Neuronal stem cell (in vitro differentiated cells): ENCODE results near the gene CEP170B.

Experiments
- DNase-seq: peaks from one replicate; pipeline ENCODE4 v3.0.0-alpha.2; 2013; ENCODE audit warnings: low spot score
- H2AFZ ChIP-seq: one replicate; pipeline ENCODE4 v1.6.1; 2013; ENCODE audit warnings: mild to moderate bottlenecking, low read length, inconsistent platforms
- H2AK5ac ChIP-seq: 2 replicates; pipeline ENCODE4 v1.6.1; 2013; ENCODE audit warnings: low read depth, mild to moderate bottlenecking, inconsistent platforms, low read length, moderate library complexity, mixed read lengths
- H2BK120ac ChIP-seq: 2 replicates; pipeline ENCODE4 v1.6.1; 2013; ENCODE audit warnings: low read depth, mild to moderate bottlenecking, inconsistent platforms, low read length, moderate library complexity, mixed read lengths
- H2BK12ac ChIP-seq: one replicate; pipeline ENCODE4 v1.6.1; 2013; ENCODE audit warnings: low read length, inconsistent platforms
- H2BK15ac ChIP-seq: 2 replicates; pipeline ENCODE4 v1.6.1; 2013; ENCODE audit warnings: mild to moderate bottlenecking, low read length, inconsistent platforms, mixed read lengths
- H2BK5ac ChIP-seq: one replicate; pipeline ENCODE4 v1.6.1; 2013; ENCODE audit warnings: inconsistent platforms, mild to moderate bottlenecking, low read length, moderate library complexity
- H3K14ac ChIP-seq: one replicate; pipeline ENCODE4 v1.6.1; 2013; ENCODE audit warnings: low read length, inconsistent platforms
- H3K18ac ChIP-seq: 2 replicates; pipeline ENCODE4 v1.6.1; 2013; ENCODE audit warnings: low read length, inconsistent platforms
- H3K23ac ChIP-seq: 2 replicates; pipeline ENCODE4 v1.6.1; 2013; ENCODE audit warnings: low read depth, mild to moderate bottlenecking, mixed read lengths, low read length, inconsistent platforms; ENCODE audit not compliant: poor library complexity
- H3K27ac ChIP-seq: replicated peaks from 3 replicates; pipeline ENCODE4 v1.5.1; 2013; ENCODE audit warnings: low read length, inconsistent platforms
- H3K27me3 ChIP-seq, 3 experiments: 2 replicates each; pipeline ENCODE4 v1.6.1; 2013; ENCODE audit warnings: low read length in 3 of 3, mild to moderate bottlenecking in 2 of 3, inconsistent platforms in 1 of 3, low read depth in 1 of 3, mixed read lengths in 1 of 3, moderate library complexity in 1 of 3; ENCODE audit not compliant: control insufficient read depth in 3 of 3, insufficient read depth in 3 of 3
- H3K36me3 ChIP-seq, 2 donors: replicated peaks in 1 of 2; 2 replicates each; pipeline ENCODE4 v1.6.1; 2013; ENCODE audit warnings: low read length in 2 of 2; ENCODE audit not compliant: control insufficient read depth in 2 of 2, insufficient read depth in 2 of 2
- H3K4ac ChIP-seq: 2 replicates; pipeline ENCODE4 v1.6.1; 2013; ENCODE audit warnings: inconsistent platforms, mild to moderate bottlenecking, low read length, moderate library complexity
- H3K4me1 ChIP-seq, 2 donors: 1 replicate in 1 of 2; 2 replicates in 1 of 2; pipeline ENCODE4 v1.6.1; 2013; ENCODE audit warnings: low read length in 2 of 2, low read depth in 1 of 2; ENCODE audit not compliant: control insufficient read depth in 2 of 2, insufficient read depth in 1 of 2
- H3K4me2 ChIP-seq: one replicate; pipeline ENCODE4 v1.6.1; 2013; ENCODE audit warnings: mild to moderate bottlenecking, low read length, inconsistent platforms; ENCODE audit not compliant: insufficient read depth, poor library complexity, severe bottlenecking
- H3K4me3 ChIP-seq, 2 donors: 2 replicates each; pipeline ENCODE4 v1.5.1; 2013; ENCODE audit warnings: low read length in 2 of 2, mild to moderate bottlenecking in 2 of 2, inconsistent platforms in 1 of 2, moderate library complexity in 1 of 2
- H3K79me1 ChIP-seq: one replicate; pipeline ENCODE4 v1.6.1; 2013; ENCODE audit warnings: low read depth, mild to moderate bottlenecking, inconsistent platforms, low read length, moderate library complexity
- H3K9ac ChIP-seq: one replicate; pipeline ENCODE4 v1.6.1; 2013; ENCODE audit warnings: mild to moderate bottlenecking, low read depth, low read length, inconsistent platforms; ENCODE audit not compliant: poor library complexity
- H3K9me3 ChIP-seq, 2 donors: replicated peaks in 1 of 2; 2 replicates each; pipeline versions ENCODE3 to v1.6.1; 2013; ENCODE audit warnings: low read length in 2 of 2, mild to moderate bottlenecking in 2 of 2, inconsistent platforms in 1 of 2, low read depth in 1 of 2, mixed read lengths in 1 of 2, moderate library complexity in 1 of 2; ENCODE audit not compliant: control insufficient read depth in 2 of 2, insufficient read depth in 1 of 2
- H4K8ac ChIP-seq: one replicate; pipeline ENCODE4 v1.6.1; 2013; ENCODE audit warnings: low read depth, mild to moderate bottlenecking, inconsistent platforms, low read length, moderate library complexity
- H4K91ac ChIP-seq: one replicate; pipeline ENCODE4 v1.6.1; 2013; ENCODE audit warnings: low read length, low read depth, mild to moderate bottlenecking, inconsistent platforms; ENCODE audit not compliant: poor library complexity
- WGBS, 2 donors: extraction: QIAGEN DNeasy Blood & Tissue Kit; methylation state at CpG; one replicate each; pipeline ENCODE4 v1.1.7; 2013; ENCODE audit warnings: missing lambda C conversion rate in 2 of 2, mixed read lengths in 1 of 2; ENCODE audit not compliant: insufficient read length in 2 of 2, insufficient replicate concordance in 1 of 2; ENCODE audit errors: extremely low coverage in 2 of 2; 5-methylcytosine and 5-hydroxymethylcytosine counted together

CEP170B gene

GRCh38 chr14:104931771-104932675, 67.0 kb downstream of the CEP170B start:
- peak overlapping the region; percentile 58 for H2BK12ac ChIP-seq
- H2AFZ ChIP-seq: peak overlapping the region; percentile 93
- peak overlapping the region; percentile 66 for H2BK5ac ChIP-seq
- peaks cover 3% of the 10 kb centered on the region for H3K79me1 ChIP-seq
- peak overlapping the region; percentile 98 for H2AK5ac ChIP-seq
- peaks cover 0 to 12% of the 10 kb centered on the region in 2 donors for H3K4me1 ChIP-seq
- H3K27ac ChIP-seq: no peak overlapping the region
- H3K36me3 ChIP-seq: no peaks in the 10 kb centered on the region
- peak overlapping the region; percentile 43 for H4K8ac ChIP-seq
- no peaks in the 10 kb centered on the region for H3K9me3 ChIP-seq
- H3K4ac ChIP-seq: no peak overlapping the region
- no CpG with 5 or more reads among the region's 64 CpGs for WGBS, 2 donors
- H3K4me3 ChIP-seq: peak overlapping the region in 1 of 2 donors; percentile 68
- peak overlapping the region; percentile 38 for H3K14ac ChIP-seq
- peak overlapping the region; percentile 47 for H2BK120ac ChIP-seq
- DNase-seq: no peak
- peak overlapping the region; percentile 92 for H2BK15ac ChIP-seq
- peak overlapping the region; percentile 86 for H3K4me2 ChIP-seq
- H4K91ac ChIP-seq: no peak overlapping the region
- peak overlapping the region; percentile 70 for H3K9ac ChIP-seq
- H3K18ac ChIP-seq: peak overlapping the region; percentile 94
- H3K27me3 ChIP-seq: peaks cover 17 to 71% (median 47%) of the 10 kb centered on the region in 3 experiments
- H3K23ac ChIP-seq: peak overlapping the region; percentile 91

GRCh38 chr14:104932676-104933631, 67.9 kb downstream of the CEP170B start:
- no peaks in the 10 kb centered on the region for H3K9me3 ChIP-seq
- peaks cover 3% of the 10 kb centered on the region for H3K79me1 ChIP-seq
- H3K36me3 ChIP-seq: no peaks in the 10 kb centered on the region
- peak overlapping the region; percentile 38 for H3K14ac ChIP-seq
- peak overlapping the region; percentile 98 for H2AK5ac ChIP-seq
- H4K8ac ChIP-seq: peak overlapping the region; percentile 43
- H3K23ac ChIP-seq: peak overlapping the region; percentile 80
- H3K4me2 ChIP-seq: peak overlapping the region; percentile 86
- peak overlapping the region; percentile 92 for H2BK15ac ChIP-seq
- H2BK120ac ChIP-seq: peak overlapping the region; percentile 47
- peaks cover 17 to 80% (median 49%) of the 10 kb centered on the region in 3 experiments for H3K27me3 ChIP-seq
- H2AFZ ChIP-seq: peak overlapping the region; percentile 93
- no peak overlapping the region for H4K91ac ChIP-seq
- no peak overlapping the region for H3K27ac ChIP-seq
- H3K9ac ChIP-seq: peak overlapping the region; percentile 60
- peaks cover 0 to 12% of the 10 kb centered on the region in 2 donors for H3K4me1 ChIP-seq
- H2BK12ac ChIP-seq: peak overlapping the region; percentile 58
- H2BK5ac ChIP-seq: no peak overlapping the region
- WGBS, 2 donors: no CpG with 5 or more reads among the region's 100 CpGs
- H3K4ac ChIP-seq: no peak overlapping the region
- peak overlapping the region; percentile 94 for H3K18ac ChIP-seq
- H3K4me3 ChIP-seq: peak overlapping the region; percentile 28 to 68
- DNase-seq: peak; percentile 86

- Histone ChIP-seq H2AFZ (peak overlapping the region; percentile 53), H2BK15ac (peak overlapping the region; percentile 72), H3K27me3 (peaks cover 17 to 85% (median 52%) of the 10 kb centered on the region in 3 experiments), H3K9ac (peak overlapping the region; percentile 81), H3K4me1 (peaks cover 0 to 12% of the 10 kb centered on the region in 2 donors), H3K79me1 (peaks cover 3% of the 10 kb centered on the region), H3K36me3 (no peaks in the 10 kb centered on the region), H3K18ac (peak overlapping the region; percentile 86), H4K91ac (no peak overlapping the region), H2BK5ac (no peak overlapping the region), H3K4me2 (peak overlapping the region; percentile 58), H3K4ac (no peak overlapping the region), H2AK5ac (peak overlapping the region; percentile 59), H3K9me3 (no peaks in the 10 kb centered on the region), H4K8ac (no peak overlapping the region), H3K27ac (no peak overlapping the region), H3K23ac (no peak overlapping the region), H2BK12ac (peak overlapping the region; percentile 8), H3K4me3 (peak overlapping the region; percentile 39 to 77), H2BK120ac (no peak overlapping the region), H3K14ac (peak overlapping the region; percentile 22)
- peak; percentile 45 for DNase-seq
- WGBS, 2 donors: no CpG with 5 or more reads among the region's 42 CpGs
Observed at GRCh38 chr14:104933746-104934733, 69.0 kb downstream of the CEP170B start.
